Mucosa of rectum (tissue), 2 donors: ENCODE measurements around the gene BBC3.
"Not testable (repeated sequence)": the region's sequence is repeated elsewhere in the genome, so short reads cannot be mapped to it uniquely, and the experiment has no call there.

ENCODE experiments used
- H3K27ac ChIP-seq, 2 donors: one replicate each; pipeline ENCODE4 v1.7.0; 2013; ENCODE audit warnings: inconsistent platforms in 2 of 2, low read depth in 2 of 2, low read length in 2 of 2
- H3K27me3 ChIP-seq, 2 donors: one replicate each; pipeline ENCODE4 v1.7.0; 2013; ENCODE audit warnings: low read length in 2 of 2; ENCODE audit not compliant: control insufficient read depth in 2 of 2, insufficient read depth in 2 of 2
- H3K36me3 ChIP-seq, 2 donors: one replicate each; pipeline ENCODE4 v1.7.0; 2013; ENCODE audit warnings: low read length in 2 of 2; ENCODE audit not compliant: control insufficient read depth in 2 of 2, insufficient read depth in 2 of 2
- H3K4me1 ChIP-seq, 2 donors: one replicate each; pipeline ENCODE4 v1.7.0; 2013; ENCODE audit warnings: low read length in 2 of 2, mild to moderate bottlenecking in 1 of 2; ENCODE audit not compliant: control insufficient read depth in 2 of 2, insufficient read depth in 2 of 2
- H3K4me3 ChIP-seq, 2 donors: one replicate each; pipeline ENCODE4 v1.7.0; 2013; ENCODE audit warnings: low read length in 2 of 2
- H3K9ac ChIP-seq, 2 donors: one replicate each; pipeline ENCODE4 v1.7.0; 2013; ENCODE audit warnings: low read length in 2 of 2, low read depth in 1 of 2, mild to moderate bottlenecking in 1 of 2
- H3K9me3 ChIP-seq, 2 donors: one replicate each; pipeline ENCODE4 v1.7.0; 2013; ENCODE audit warnings: low read length in 2 of 2; ENCODE audit not compliant: control insufficient read depth in 2 of 2
- donor health status: healthy.
- donor health status: Normal muscosa, but diverticular disease.

The BBC3 gene

GRCh38 chr19:47271949-47272348, 41.0 kb upstream of the BBC3 start:
- H3K36me3 ChIP-seq: peaks cover 15 to 26% of the 10 kb centered on the region in 2 donors
- H3K27me3 ChIP-seq: no peaks in the 10 kb centered on the region
- no peak overlapping the region for H3K9ac ChIP-seq
- H3K9me3 ChIP-seq: no peaks in the 10 kb centered on the region
- H3K4me3 ChIP-seq: no peak overlapping the region
- peaks cover 13 to 15% of the 10 kb centered on the region in 2 donors for H3K4me1 ChIP-seq
- H3K27ac ChIP-seq: no peak overlapping the region

GRCh38 chr19:47270408-47270807, 39.4 kb upstream of the BBC3 start:
- Histone ChIP-seq H3K9ac (peak overlapping the region in 1 of 2 donors; percentile 7), H3K36me3 (peaks cover 23 to 36% of the 10 kb centered on the region in 2 donors), H3K9me3 (no peaks in the 10 kb centered on the region), H3K27me3 (no peaks in the 10 kb centered on the region), H3K4me3 (no peak overlapping the region), H3K27ac (no peak overlapping the region), H3K4me1 (peaks cover 4 to 13% of the 10 kb centered on the region in 2 donors)

GRCh38 chr19:47269596-47269995, 38.6 kb upstream of the BBC3 start:
- H3K9ac ChIP-seq: no peak overlapping the region
- H3K4me1 ChIP-seq: peaks cover 0 to 7% of the 10 kb centered on the region in 2 donors
- H3K27me3 ChIP-seq: no peaks in the 10 kb centered on the region
- H3K9me3 ChIP-seq: no peaks in the 10 kb centered on the region
- H3K4me3 ChIP-seq: no peak overlapping the region
- H3K27ac ChIP-seq: no peak overlapping the region
- H3K36me3 ChIP-seq: peaks cover 26 to 44% of the 10 kb centered on the region in 2 donors

GRCh38 chr19:47268028-47268427, 37.0 kb upstream of the BBC3 start:
- no peak overlapping the region for H3K4me3 ChIP-seq
- H3K36me3 ChIP-seq: peaks cover 29 to 52% of the 10 kb centered on the region in 2 donors
- H3K9ac ChIP-seq: no peak overlapping the region
- H3K27ac ChIP-seq: no peak overlapping the region
- H3K4me1 ChIP-seq: peaks cover 0 to 4% of the 10 kb centered on the region in 2 donors
- H3K27me3 ChIP-seq: no peaks in the 10 kb centered on the region
- no peaks in the 10 kb centered on the region for H3K9me3 ChIP-seq

- no peaks in the 10 kb centered on the region for H3K4me1 ChIP-seq
- H3K36me3 ChIP-seq: peaks cover 32 to 56% of the 10 kb centered on the region in 2 donors
- no peaks in the 10 kb centered on the region for H3K9me3 ChIP-seq
- no peak overlapping the region for H3K27ac ChIP-seq
- H3K27me3 ChIP-seq: no peaks in the 10 kb centered on the region
- H3K9ac ChIP-seq: no peak overlapping the region
- no peak overlapping the region for H3K4me3 ChIP-seq
These were observed 36.4 kb upstream of the BBC3 start for GRCh38 chr19:47267350-47267759.

- Histone ChIP-seq H3K36me3 (peaks cover 34 to 53% of the 10 kb centered on the region in 2 donors), H3K27me3 (no peaks in the 10 kb centered on the region), H3K4me3 (no peak overlapping the region), H3K27ac (no peak overlapping the region), H3K9ac (no peak overlapping the region), H3K4me1 (no peaks in the 10 kb centered on the region), H3K9me3 (no peaks in the 10 kb centered on the region)
These were observed 35.5 kb upstream of the BBC3 start for GRCh38 chr19:47266401-47266941.

GRCh38 chr19:47264629-47265028, 33.6 kb upstream of the BBC3 start:
- Histone ChIP-seq H3K36me3 (peaks cover 38 to 58% of the 10 kb centered on the region in 2 donors), H3K9me3 (no peaks in the 10 kb centered on the region), H3K27ac (no peak overlapping the region)

GRCh38 chr19:47261946-47262793, 31.2 kb upstream of the BBC3 start:
- not testable (repeated sequence) for H3K4me3 ChIP-seq, H3K9ac ChIP-seq, H3K27me3 ChIP-seq, H3K9me3 ChIP-seq, H3K27ac ChIP-seq
- H3K36me3 ChIP-seq: peaks cover 47 to 57% of the 10 kb centered on the region in 2 donors
- H3K4me1 ChIP-seq: peaks cover 16 to 17% of the 10 kb centered on the region in 2 donors

More at GRCh38 chr19:47264629-47265028, 33.6 kb upstream of the BBC3 start:
- Histone ChIP-seq H3K4me3 (no peak overlapping the region), H3K27me3 (no peaks in the 10 kb centered on the region), H3K4me1 (no peaks in the 10 kb centered on the region), H3K9ac (no peak overlapping the region)

- Histone ChIP-seq H3K9me3 (no peaks in the 10 kb centered on the region), H3K9ac (no peak overlapping the region), H3K4me1 (peaks cover 17 to 19% of the 10 kb centered on the region in 2 donors), H3K4me3 (no peak overlapping the region), H3K27me3 (no peaks in the 10 kb centered on the region), H3K36me3 (peaks cover 39 to 48% of the 10 kb centered on the region in 2 donors), H3K27ac (no peak overlapping the region)
These were observed 29.5 kb upstream of the BBC3 start for GRCh38 chr19:47260476-47260875.

GRCh38 chr19:47258895-47259555, 28.0 kb upstream of the BBC3 start:
- Histone ChIP-seq H3K36me3 (peaks cover 33 to 34% of the 10 kb centered on the region in 2 donors), H3K4me3 (no peak overlapping the region), H3K9me3 (no peaks in the 10 kb centered on the region), H3K27me3 (no peaks in the 10 kb centered on the region), H3K9ac (no peak overlapping the region), H3K4me1 (peaks cover 17 to 19% of the 10 kb centered on the region in 2 donors), H3K27ac (no peak overlapping the region)
